Stimulated activated CD4-positive, alpha-beta T cell treated with anti-CD3 and anti-CD28 coated beads, Interleukin-4, amount 100 ng/mL, for 4 hours (primary cell): Measurements from ENCODE around the gene CHRD.

Source experiments
- DNase-seq, 2 experiments: peaks; one replicate each; pipeline ENCODE4 v3.0.0-alpha.2; 2020

Gene CHRD

DNA sequence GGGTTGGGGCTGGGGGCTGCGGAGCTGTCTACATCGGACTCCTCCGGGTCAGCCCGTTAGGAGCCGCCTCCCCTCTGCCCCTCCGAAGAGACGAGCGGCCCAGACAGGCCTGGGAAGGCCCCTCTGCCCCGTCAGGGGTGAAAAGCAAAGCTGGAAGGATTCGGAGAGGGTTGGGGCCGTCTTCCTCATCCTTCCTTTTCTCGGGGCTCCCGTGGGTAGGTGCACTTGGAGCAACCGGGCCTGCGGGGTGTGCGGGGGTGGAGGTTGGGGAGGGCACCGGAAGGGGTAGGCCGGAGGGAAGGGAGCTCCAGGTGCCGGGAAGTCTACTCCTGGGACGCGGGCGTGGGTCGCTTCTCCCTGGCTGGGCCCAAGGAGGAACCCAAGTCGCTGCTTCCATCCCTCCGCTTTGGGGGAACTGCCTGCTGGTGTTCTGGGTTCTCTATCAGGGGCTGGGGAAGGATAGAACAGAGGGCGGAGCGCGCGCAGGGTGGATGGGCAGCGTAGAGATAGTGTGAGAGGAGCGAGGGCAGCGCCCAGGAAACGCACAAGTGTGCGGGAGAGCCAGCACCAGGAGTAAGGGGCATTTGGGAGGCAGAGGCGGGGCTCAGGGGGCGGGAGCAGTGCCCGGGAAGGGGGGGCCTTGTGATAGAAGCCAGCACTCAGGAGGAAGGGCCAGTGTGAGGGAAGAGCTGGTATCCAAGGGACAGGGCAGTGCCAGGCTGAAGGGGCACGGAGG lies 17.8 kb upstream of the CHRD start:
- DNase-seq, result peak; percentile 30 to 52

GRCh38 chr3:184362668-184363546 lies 16.9 kb upstream of the CHRD start:
- DNase-seq, result peak; percentile 89 to 93

DNA sequence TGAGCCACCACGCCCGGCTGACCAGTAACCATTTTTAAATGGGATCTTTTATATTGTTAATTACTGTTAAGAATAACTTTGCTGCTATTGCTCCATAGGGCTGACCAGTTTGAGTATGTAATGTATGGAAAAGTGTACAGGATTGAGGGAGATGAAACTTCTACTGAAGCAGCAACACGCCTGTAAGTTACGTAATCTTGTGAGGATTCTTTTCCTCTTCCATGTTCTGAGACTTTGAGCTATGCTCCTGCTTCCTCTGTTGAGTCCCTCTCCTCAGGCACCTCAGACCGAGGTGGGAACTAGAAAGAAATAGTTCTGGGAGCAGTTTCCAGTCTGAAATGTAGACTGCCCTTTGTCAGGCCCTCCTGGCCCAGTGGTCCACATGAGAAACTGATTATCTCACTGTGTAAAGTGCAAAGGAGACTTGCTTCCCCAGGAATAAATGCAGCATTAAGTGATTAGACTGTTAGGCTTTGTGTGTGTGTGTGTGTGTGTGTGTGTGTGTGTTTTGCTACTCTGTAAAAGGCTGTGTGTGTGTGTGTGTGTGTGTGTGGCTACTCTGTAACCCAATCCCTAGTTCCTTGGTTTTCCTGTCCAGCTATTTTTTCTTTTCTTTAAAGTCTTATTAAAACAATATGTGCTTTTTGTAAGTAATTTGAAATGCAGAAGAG lies 13.1 kb upstream of the CHRD start:
- no peak for DNase-seq

GRCh38 chr3:184368116-184368515 lies 11.7 kb upstream of the CHRD start:
- DNase-seq, result no peak

- DNase-seq, result no peak
These were observed 11.2 kb upstream of the CHRD start for GRCh38 chr3:184368586-184369183.

DNA sequence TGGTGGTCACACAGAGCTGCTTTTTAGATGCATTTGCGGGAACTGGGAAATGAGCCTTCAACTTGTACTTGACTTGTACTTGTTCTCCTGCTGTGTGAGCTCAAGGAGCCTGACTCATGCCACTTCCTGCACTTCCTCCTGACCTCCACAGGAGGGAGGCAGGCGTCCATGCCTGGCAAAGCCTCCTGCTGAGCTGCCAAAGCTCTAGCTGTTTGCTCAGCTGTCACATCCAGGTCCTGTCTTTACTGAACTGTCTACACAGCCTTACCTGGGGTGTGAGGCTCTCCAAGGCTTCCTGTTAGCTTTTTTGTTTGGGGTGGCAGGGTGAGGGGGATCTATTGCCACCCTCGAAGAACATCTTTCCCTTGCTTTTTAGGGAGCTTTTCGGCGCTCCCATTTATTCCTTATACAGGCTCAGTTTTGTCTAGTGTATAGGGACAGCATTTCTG lies 8.3 kb upstream of the CHRD start:
- DNase-seq, result peak; percentile 45 to 59

DNA sequence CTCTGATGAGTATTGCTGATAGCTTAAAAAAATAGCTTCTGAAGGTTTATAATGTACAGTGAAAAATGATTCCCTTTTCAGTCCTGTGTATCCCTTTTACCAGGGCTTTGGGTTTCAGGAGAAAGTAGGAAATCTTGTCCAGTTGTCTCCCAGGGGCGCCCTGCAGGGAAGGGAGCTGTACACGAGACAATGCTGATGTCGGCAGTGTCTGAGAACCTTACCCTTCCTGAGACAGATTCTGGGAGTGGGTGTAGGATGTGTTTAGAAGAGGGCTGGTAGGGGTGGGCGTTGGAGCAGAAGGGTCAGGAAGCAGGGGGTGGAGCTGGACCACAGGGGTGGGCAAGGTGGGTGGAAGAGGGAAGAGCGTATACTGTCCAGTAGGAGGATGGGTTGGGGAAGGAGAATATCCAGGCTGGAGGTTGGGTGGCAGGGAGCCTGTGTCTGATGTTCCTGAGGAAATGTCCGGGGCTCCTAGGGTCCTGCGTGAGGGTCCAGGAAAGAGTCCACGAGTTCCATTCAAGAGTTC lies 7.5 kb upstream of the CHRD start:
- DNase-seq, result no peak

GRCh38 chr3:184372911-184373310 lies 6.9 kb upstream of the CHRD start:
- DNase-seq, result no peak

DNA sequence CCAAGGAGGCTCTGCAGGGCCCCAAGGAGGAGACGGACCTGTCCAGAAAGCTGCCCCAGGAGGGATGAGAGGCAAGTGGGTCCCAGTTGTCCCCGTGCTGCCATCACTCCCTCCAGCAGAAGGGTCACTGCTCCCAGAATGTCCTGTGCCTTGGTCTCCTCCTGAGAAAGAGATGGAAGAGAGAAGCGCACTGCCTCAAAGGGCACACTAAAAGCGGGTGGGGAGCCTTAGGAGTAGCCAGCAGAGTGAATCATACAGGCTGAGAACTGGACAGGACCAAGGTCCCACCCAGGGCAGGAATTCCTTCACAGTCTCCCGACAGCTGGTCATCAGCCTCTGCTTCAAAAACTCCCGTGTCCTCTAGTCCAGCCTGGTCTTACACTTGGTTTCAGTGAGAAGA lies 6.4 kb upstream of the CHRD start:
- no peak for DNase-seq

DNA sequence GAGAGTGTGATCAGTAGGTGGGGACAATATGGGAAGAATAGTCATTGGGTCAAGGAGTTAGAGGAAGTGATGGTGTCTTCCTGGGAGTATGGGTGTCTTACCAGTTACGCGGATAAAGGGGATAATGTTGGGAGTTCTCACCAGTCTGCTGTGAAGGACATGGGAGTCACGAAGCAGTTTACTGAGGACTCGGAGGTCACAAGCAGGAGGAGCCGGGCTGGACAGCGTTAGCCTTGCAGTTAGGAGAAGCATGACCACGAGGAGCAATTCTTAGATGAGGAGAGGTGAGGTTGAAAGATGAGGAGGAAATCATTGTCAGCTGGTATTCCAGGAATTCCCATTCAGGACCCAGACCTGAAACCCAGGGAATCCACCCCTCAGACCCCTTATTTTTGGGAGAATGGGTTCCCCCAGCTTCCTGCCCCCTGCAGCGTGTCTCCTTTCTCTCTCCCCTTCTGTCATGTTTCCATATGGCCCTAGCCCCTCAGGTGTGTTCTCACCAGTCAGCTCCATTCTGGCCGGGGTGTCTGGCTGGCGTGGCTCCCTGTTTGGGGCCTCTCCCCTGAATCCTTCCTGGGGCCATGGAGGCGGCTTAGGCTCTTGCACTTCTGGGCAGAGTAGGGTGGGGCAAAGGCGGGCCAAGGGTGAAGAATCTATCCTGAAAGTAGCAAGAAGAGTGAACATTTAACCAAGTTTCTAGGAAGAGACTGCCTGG lies 4.0 kb upstream of the CHRD start:
- no peak for DNase-seq

- DNase-seq, result no peak
These were observed 2.5 kb upstream of the CHRD start for GRCh38 chr3:184377374-184377773.

- no peak for DNase-seq
These were observed 1.9 kb upstream of the CHRD start, which contains the start of gene THPO for GRCh38 chr3:184377882-184378445. TSS of gene THPO (minus strand) at chr3:184378207. CDS start at chr3:184376259, 1,948 bp downstream.

GRCh38 chr3:184378651-184379357 lies 1.1 kb upstream of the CHRD start:
- DNase-seq, result no peak

DNA sequence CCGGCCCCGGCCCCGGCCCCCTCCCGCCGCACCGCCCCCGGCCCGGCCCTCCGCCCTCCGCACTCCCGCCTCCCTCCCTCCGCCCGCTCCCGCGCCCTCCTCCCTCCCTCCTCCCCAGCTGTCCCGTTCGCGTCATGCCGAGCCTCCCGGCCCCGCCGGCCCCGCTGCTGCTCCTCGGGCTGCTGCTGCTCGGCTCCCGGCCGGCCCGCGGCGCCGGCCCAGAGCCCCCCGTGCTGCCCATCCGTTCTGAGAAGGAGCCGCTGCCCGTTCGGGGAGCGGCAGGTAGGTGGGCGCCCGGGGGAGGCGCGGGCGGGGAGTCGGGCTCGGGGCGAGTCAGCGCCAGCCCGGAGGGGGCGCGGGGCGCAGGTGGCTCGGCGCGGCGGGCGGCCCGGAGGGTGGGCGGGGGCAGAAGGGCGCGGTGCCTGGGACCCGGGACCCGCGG lies 352 bp downstream of the CHRD start:
- peak in 1 of 2 experiments; percentile 40 for DNase-seq

- DNase-seq, result no peak
These were observed 890 bp downstream of the CHRD start for GRCh38 chr3:184380627-184381260.

DNA sequence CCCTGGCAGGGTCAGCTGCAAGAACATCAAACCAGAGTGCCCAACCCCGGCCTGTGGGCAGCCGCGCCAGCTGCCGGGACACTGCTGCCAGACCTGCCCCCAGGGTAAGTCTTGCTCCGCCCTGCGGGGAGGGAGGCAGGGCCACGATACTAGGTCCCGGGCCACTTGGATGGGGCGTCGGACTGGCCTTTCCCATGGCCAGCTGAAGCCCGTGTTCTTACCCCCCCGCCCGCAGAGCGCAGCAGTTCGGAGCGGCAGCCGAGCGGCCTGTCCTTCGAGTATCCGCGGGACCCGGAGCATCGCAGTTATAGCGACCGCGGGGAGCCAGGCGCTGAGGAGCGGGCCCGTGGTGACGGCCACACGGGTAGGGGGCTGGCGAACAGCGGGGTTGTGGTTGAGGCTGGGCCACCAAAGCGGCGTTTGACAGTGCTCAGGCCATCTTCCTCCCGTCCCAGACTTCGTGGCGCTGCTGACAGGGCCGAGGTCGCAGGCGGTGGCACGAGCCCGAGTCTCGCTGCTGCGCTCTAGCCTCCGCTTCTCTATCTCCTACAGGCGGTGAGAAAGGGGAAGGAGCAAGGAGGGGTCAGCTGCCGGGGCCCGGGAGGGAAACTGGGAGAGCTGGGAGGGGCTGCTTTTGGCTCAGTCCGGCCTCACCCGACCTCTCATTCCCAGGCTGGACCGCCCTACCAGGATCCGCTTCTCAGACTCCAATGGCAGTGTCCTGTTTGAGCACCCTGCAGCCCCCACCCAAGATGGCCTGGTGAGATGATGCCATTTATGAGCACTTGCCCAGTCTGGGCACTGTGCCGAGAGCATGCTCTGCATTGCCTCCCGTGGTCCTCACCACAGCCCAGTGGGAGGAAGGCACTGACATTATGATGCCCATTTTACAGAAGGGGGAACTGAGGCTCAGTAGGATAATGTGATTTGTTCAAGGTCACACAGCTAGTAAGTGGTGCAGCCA lies 1.7 kb downstream of the CHRD start:
- DNase-seq, result peak in 1 of 2 experiments; percentile 10

DNA sequence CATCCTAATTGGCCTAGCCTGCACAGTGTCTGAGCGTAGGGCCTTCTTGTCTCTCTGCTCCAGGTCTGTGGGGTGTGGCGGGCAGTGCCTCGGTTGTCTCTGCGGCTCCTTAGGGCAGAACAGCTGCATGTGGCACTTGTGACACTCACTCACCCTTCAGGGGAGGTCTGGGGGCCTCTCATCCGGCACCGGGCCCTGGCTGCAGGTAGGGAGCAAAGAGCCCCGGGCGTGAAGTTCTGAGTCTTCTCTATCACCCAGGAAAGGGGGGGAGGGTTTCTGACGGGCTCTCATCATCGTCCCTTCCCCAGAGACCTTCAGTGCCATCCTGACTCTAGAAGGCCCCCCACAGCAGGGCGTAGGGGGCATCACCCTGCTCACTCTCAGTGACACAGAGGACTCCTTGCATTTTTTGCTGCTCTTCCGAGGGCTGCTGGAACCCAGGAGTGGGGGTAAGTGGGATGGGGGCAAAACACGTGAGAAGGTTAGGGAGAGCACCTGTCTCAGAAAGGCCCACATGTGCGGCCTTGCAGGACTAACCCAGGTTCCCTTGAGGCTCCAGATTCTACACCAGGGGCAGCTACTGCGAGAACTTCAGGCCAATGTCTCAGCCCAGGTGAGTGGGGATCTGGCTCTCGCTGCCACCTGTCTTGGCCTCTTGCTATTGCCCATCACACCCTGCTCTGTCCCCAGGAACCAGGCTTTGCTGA lies 2.6 kb downstream of the CHRD start:
- DNase-seq, result no peak

GRCh38 chr3:184383033-184383740 lies 3.3 kb downstream of the CHRD start:
- DNase-seq, result no peak
